Measurements from ENCODE around the gene CAMTA1. TPM values are rescaled to one million over a fixed set of nuclear protein-coding genes. Genes with fewer than 3 reads are reported as not detected.

CAMTA1 gene
- total RNA-seq, 1 donor from 2014 or later = 47.9 TPM

- no peaks in the 10 kb centered on the region for H3K27me3 ChIP-seq (ENCODE audit: low read depth)
- H3K36me3 ChIP-seq = no peaks in the 10 kb centered on the region
- no peak overlapping the region for H3K27ac ChIP-seq
- H3K9me3 ChIP-seq = no peaks in the 10 kb centered on the region
- ATAC-seq (no peak), DNase-seq (no peak)
- peaks cover 13% of the 10 kb centered on the region for H3K4me1 ChIP-seq
- no peak for TF ChIP-seq CTCF (IDR thresholded peaks at IDR 0.05)
- intact Hi-C loops (cut with DNase I) = no loop called here
- no peak overlapping the region for H3K4me3 ChIP-seq
Observed at GRCh38 chr1:7335224-7335879, 550.1 kb downstream of the CAMTA1 start.

- no peak for ATAC-seq
Observed at GRCh38 chr1:7338439-7338838, 553.2 kb downstream of the CAMTA1 start.

GRCh38 chr1:7339014-7339413 is 553.8 kb downstream of the CAMTA1 start:
- no peaks in the 10 kb centered on the region for H3K27me3 ChIP-seq (ENCODE audit: low read depth)
- no peaks in the 10 kb centered on the region for H3K36me3 ChIP-seq
- ATAC-seq (no peak), DNase-seq (no peak)
- H3K4me1 ChIP-seq = peaks cover 7% of the 10 kb centered on the region
- no peak overlapping the region for H3K27ac ChIP-seq
- H3K9me3 ChIP-seq = no peaks in the 10 kb centered on the region
- intact Hi-C loops (cut with DNase I) = no loop called here
- H3K4me3 ChIP-seq = no peak overlapping the region
- no peak for TF ChIP-seq CTCF (IDR thresholded peaks at IDR 0.05)

More at GRCh38 chr1:7338439-7338838, 553.2 kb downstream of the CAMTA1 start:
- Histone ChIP-seq H3K27ac (no peak overlapping the region), H3K4me1 (peaks cover 13% of the 10 kb centered on the region), H3K27me3 (ENCODE audit: low read depth) (no peaks in the 10 kb centered on the region), H3K36me3 (no peaks in the 10 kb centered on the region), H3K4me3 (no peak overlapping the region), H3K9me3 (no peaks in the 10 kb centered on the region)
- DNase-seq = no peak
- no peak for TF ChIP-seq CTCF (IDR thresholded peaks at IDR 0.05)
- intact Hi-C loops (cut with DNase I) = no loop called here

GRCh38 chr1:7339953-7340352 is 554.7 kb downstream of the CAMTA1 start:
- Histone ChIP-seq H3K36me3 (no peaks in the 10 kb centered on the region), H3K4me3 (no peak overlapping the region), H3K27ac (no peak overlapping the region), H3K9me3 (no peaks in the 10 kb centered on the region), H3K4me1 (no peaks in the 10 kb centered on the region), H3K27me3 (ENCODE audit: low read depth) (no peaks in the 10 kb centered on the region)
- DNase-seq = no peak
- no peak for TF ChIP-seq CTCF (IDR thresholded peaks at IDR 0.05)
- intact Hi-C loops (cut with DNase I) = no loop called here
- no peak for ATAC-seq

GRCh38 chr1:7341145-7341905 is 556.1 kb downstream of the CAMTA1 start:
- DNase-seq (no peak), ATAC-seq (no peak)
- no peak for TF ChIP-seq CTCF (IDR thresholded peaks at IDR 0.05)
- Histone ChIP-seq H3K27ac (no peak overlapping the region), H3K4me1 (no peaks in the 10 kb centered on the region), H3K4me3 (no peak overlapping the region), H3K36me3 (no peaks in the 10 kb centered on the region), H3K27me3 (ENCODE audit: low read depth) (no peaks in the 10 kb centered on the region), H3K9me3 (no peaks in the 10 kb centered on the region)
- intact Hi-C loops (cut with DNase I) = no loop called here

All from lower lobe of right lung (tissue), 2 donors.